HepG2 (cell line): ENCODE results near the gene TRMT1. TPM values are rescaled to one million over a fixed set of nuclear protein-coding genes. Genes with fewer than 3 reads are reported as not detected.

ENCODE experiments used
- ARNT ChIP-seq: fragments of 450-650 bp; IDR thresholded peaks from 2 replicates; pipeline ENCODE4 v1.6.1; 2017
- CERS6 ChIP-seq: sonication (generic); formaldehyde crosslinking; IDR thresholded peaks from 2 replicates; pipeline ENCODE4 v1.5.0; 2020; ENCODE audit warnings: missing genetic modification reagents
- MLLT10 ChIP-seq: sonication (generic); formaldehyde crosslinking; IDR thresholded peaks from 2 replicates; pipeline ENCODE4 v1.4.0; 2020; ENCODE audit warnings: missing genetic modification reagents
- RBFOX2 ChIP-seq: fragments of 200-400 bp; formaldehyde crosslinking; IDR thresholded peaks from 2 replicates; pipeline ENCODE4 v1.6.1; 2017; ENCODE audit warnings: low read depth, mild to moderate bottlenecking, low read length
- TAF15 ChIP-seq: fragments of 200-400 bp; formaldehyde crosslinking; IDR thresholded peaks from one replicate; pipeline ENCODE4 v1.6.1; 2018; ENCODE audit warnings: mild to moderate bottlenecking, low read depth, low read length; ENCODE audit not compliant: poor library complexity, severe bottlenecking
- ZBTB40 ChIP-seq, 2 experiments: fragments of 450-650 bp in 1 of 2; sonication (generic) in 1 of 2; formaldehyde crosslinking in 1 of 2; IDR thresholded peaks; 2 replicates each; pipeline versions ENCODE4 v1.6.1 to v1.8.0; 2016 to 2022; ENCODE audit warnings: antibody characterized with exemption in 1 of 2, mild to moderate bottlenecking in 1 of 2, missing genetic modification reagents in 1 of 2
- ZBTB7B ChIP-seq: sonication (generic); formaldehyde crosslinking; IDR thresholded peaks from 2 replicates; pipeline ENCODE4 v1.4.0; 2020; ENCODE audit warnings: missing genetic modification reagents
- ZNF10 ChIP-seq: sonication (generic); formaldehyde crosslinking; IDR thresholded peaks from 2 replicates; pipeline ENCODE4 v1.4.0; 2020; ENCODE audit warnings: mild to moderate bottlenecking, low read depth, missing genetic modification reagents, borderline replicate concordance
- ZNF367 ChIP-seq: sonication (generic); formaldehyde crosslinking; IDR thresholded peaks from 2 replicates; pipeline ENCODE4 v1.4.0; 2020; ENCODE audit warnings: missing genetic modification reagents, borderline replicate concordance
- ZNF558 ChIP-seq: sonication (generic); formaldehyde crosslinking; IDR thresholded peaks from 2 replicates; pipeline ENCODE4 v1.9.0; 2022; ENCODE audit warnings: mild to moderate bottlenecking, missing genetic modification reagents, borderline replicate concordance
- ZNF780A ChIP-seq: sonication (generic); formaldehyde crosslinking; IDR thresholded peaks from 2 replicates; pipeline ENCODE4 v1.8.0; 2022; ENCODE audit warnings: mild to moderate bottlenecking, missing genetic modification reagents, moderate library complexity
- ZNF878 ChIP-seq: sonication (generic); formaldehyde crosslinking; IDR thresholded peaks from 2 replicates; pipeline ENCODE4 v1.8.1; 2023; ENCODE audit warnings: mild to moderate bottlenecking, missing genetic modification reagents, moderate library complexity
- polyA plus RNA-seq, 8 experiments: library from polyadenylated mRNA; depleted of rRNA in 3 of 8; stranded (reverse) in 7 of 8; unstranded in 1 of 8; fragments of >200 nt; fragmentation: Illumina TruSeq in 4 of 8; extraction: Trizol in 4 of 8; gene quantifications; 2 replicates each; pipeline versions ENCODE4 v1.2.1 to v1.2.3, GENCODE V29; 2011 to 2016; ENCODE audit warnings: low read depth in 4 of 8, missing spikeins in 1 of 8, mixed read lengths in 1 of 8; ENCODE audit not compliant: insufficient read depth in 1 of 8
- total RNA-seq, 5 experiments: library from RNA; depleted of rRNA; stranded (reverse); fragments of >200 nt; fragmentation: Illumina TruSeq; extraction: Trizol; gene quantifications; 2 replicates each; pipeline ENCODE4 v1.2.3, GENCODE V29; 2016; ENCODE audit warnings: low read depth in 1 of 5
- TF ChIP-seq, protein P1 (sequence below): sonication (generic); formaldehyde crosslinking; IDR thresholded peaks from 2 replicates; pipeline ENCODE4 v1.9.0; 2021; ENCODE audit warnings: missing genetic modification reagents, mild to moderate bottlenecking, borderline replicate concordance
- TF ChIP-seq, protein P2 (sequence below): IDR thresholded peaks from 2 replicates; pipeline ENCODE4 v1.6.1; 2018; ENCODE audit warnings: missing genetic modification reagents, mild to moderate bottlenecking, missing compliant biosample characterization

The TRMT1 gene
- total and polyA plus RNA-seq, 2 of the 13 experiments (the other 11 are each of a cell fraction or from before 2014, with no cell fraction given): 35.5 to 44.1 TPM

DNA sequence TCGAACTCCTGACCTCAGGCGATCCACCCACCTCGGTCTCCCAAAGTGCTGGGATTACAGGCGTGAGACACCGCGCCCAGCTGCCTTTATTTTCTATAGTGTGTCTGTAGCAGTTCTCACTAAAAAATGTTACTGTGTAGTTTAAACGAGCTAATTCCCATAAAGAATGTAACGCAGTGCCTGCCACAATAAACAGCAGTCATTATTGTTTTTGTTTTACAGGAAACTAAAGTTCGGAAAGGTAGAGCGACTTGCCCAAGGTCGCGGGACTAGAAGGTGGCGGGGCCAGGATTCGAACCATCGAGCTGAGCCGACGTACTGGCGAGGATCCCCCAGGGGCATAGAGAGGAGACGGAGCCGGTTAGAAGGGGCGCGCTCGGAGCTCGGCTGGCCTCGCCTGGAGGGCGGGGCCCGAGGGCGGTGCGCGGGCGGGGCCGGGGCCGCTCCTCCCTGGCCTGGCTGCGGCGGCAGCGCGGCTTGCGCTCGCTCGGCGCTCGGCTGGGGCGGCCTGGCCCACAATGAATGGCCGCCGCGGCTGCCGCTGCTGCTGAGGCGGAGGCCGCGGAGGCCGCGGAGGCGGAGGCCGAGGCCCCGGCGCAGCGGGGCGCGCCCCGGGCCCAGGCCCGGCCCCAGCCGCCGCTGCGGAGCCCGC lies 1.4 kb upstream of the TRMT1 start, which contains the start of gene NACC1 (continued):
- TF ChIP-seq CERS6 (CRISPR knock-in tag) (no peak), RBFOX2 (no peak), ZNF367 (CRISPR knock-in tag) (no peak), TAF15 (peak; percentile 52), ZBTB7B (0 out of 2 replicates have a peak, but pooled peaks have one; percentile 58), ZNF10 (CRISPR knock-in tag) (no peak), MLLT10 (no peak), ZNF878 (CRISPR knock-in tag) (0 out of 2 replicates have a peak, but pooled peaks have one; percentile 26), ZNF558 (no peak), ARNT (no peak), ZNF780A (CRISPR knock-in tag) (no peak), ZBTB40 (IDR thresholded peaks at IDR 0.05) (no peak), ZBTB40 (CRISPR knock-in tag; IDR thresholded peaks at IDR 0.05) (no peak)
- TF ChIP-seq, protein P1, sequence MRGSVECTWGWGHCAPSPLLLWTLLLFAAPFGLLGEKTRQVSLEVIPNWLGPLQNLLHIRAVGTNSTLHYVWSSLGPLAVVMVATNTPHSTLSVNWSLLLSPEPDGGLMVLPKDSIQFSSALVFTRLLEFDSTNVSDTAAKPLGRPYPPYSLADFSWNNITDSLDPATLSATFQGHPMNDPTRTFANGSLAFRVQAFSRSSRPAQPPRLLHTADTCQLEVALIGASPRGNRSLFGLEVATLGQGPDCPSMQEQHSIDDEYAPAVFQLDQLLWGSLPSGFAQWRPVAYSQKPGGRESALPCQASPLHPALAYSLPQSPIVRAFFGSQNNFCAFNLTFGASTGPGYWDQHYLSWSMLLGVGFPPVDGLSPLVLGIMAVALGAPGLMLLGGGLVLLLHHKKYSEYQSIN: no peak
- TF ChIP-seq, protein P2, sequence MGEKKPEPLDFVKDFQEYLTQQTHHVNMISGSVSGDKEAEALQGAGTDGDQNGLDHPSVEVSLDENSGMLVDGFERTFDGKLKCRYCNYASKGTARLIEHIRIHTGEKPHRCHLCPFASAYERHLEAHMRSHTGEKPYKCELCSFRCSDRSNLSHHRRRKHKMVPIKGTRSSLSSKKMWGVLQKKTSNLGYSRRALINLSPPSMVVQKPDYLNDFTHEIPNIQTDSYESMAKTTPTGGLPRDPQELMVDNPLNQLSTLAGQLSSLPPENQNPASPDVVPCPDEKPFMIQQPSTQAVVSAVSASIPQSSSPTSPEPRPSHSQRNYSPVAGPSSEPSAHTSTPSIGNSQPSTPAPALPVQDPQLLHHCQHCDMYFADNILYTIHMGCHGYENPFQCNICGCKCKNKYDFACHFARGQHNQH: no peak
